Stomach (tissue), 4 donors: ENCODE results near the gene RNU11.

Experiments
- CTCF ChIP-seq, 7 experiments: fragments of 450-650 bp in 4 of 7; fragments of 200-600 bp in 3 of 7; sonication (generic) in 3 of 7; IDR thresholded peaks; one replicate each; pipeline ENCODE4 v1.5.1; 2016 to 2019; ENCODE audit warnings: antibody characterized with exemption in 7 of 7, control low read depth in 2 of 7, mild to moderate bottlenecking in 1 of 7
- EP300 ChIP-seq: sonication (generic); formaldehyde crosslinking; IDR thresholded peaks from one replicate; pipeline ENCODE4 v1.6.1; 2017; ENCODE audit warnings: antibody characterized with exemption
- POLR2A ChIP-seq, 4 donors: fragments of 450-650 bp; IDR thresholded peaks; one replicate each; pipeline ENCODE4 v1.6.1; 2016; ENCODE audit warnings: antibody characterized with exemption in 4 of 4, control low read depth in 2 of 4, mild to moderate bottlenecking in 1 of 4, moderate library complexity in 1 of 4
- POLR2AphosphoS5 ChIP-seq, 3 donors: sonication (generic); formaldehyde crosslinking; IDR thresholded peaks; one replicate each; pipeline ENCODE4 v1.6.1; 2016; ENCODE audit warnings: antibody characterized with exemption in 3 of 3

GRCh38 chr1:28656335-28656734, 7.9 kb downstream of the RNU11 start:
- TF ChIP-seq CTCF (IDR thresholded peaks at IDR 0.05) (no peak), POLR2A (IDR thresholded peaks at IDR 0.05) (no peak), POLR2AphosphoS5 (IDR thresholded peaks at IDR 0.05) (no peak), EP300 (no peak)
